Mucosa of descending colon (tissue), 3 donors: ENCODE measurements around the gene DBP. TPM values are rescaled to one million over a fixed set of nuclear protein-coding genes. Genes with fewer than 3 reads are reported as not detected.
"Not testable (repeated sequence)": the region's sequence is repeated elsewhere in the genome, so short reads cannot be mapped to it uniquely, and the experiment has no call there.

Source experiments
- ATAC-seq: fragments of 200-7000 bp; cut with Tn5 transposase; one replicate; pipeline ENCODE4 v1.9.1; 2020; ENCODE audit warnings: mild to moderate bottlenecking, moderate library complexity
- DNase-seq, 3 donors: peaks; one replicate each; pipeline ENCODE4 v3.0.0-alpha.2; 2020
- H3K36me3 ChIP-seq: fragments of 200-600 bp; one replicate; pipeline ENCODE4 v1.8.0; 2021; ENCODE audit warnings: low read depth, mild to moderate bottlenecking
- H3K4me1 ChIP-seq: fragments of 200-600 bp; one replicate; pipeline ENCODE4 v1.8.0; 2021; ENCODE audit warnings: low read depth, mild to moderate bottlenecking
- H3K4me3 ChIP-seq: fragments of 200-600 bp; one replicate; pipeline ENCODE4 v1.8.0; 2021; ENCODE audit warnings: mild to moderate bottlenecking
- H3K9me3 ChIP-seq: fragments of 200-600 bp; one replicate; pipeline ENCODE4 v1.8.0; 2021; ENCODE audit warnings: mild to moderate bottlenecking
- CTCF ChIP-seq: fragments of 200-600 bp; IDR thresholded peaks from one replicate; pipeline ENCODE4 v1.8.0; 2022; ENCODE audit warnings: antibody characterized with exemption, mild to moderate bottlenecking
- intact Hi-C, 2 donors: fragments of 100-400 bp; cut with DNase I in 1 of 2; cut with micrococcal nuclease in 1 of 2; formaldehyde crosslinking; loops; one replicate each; pipeline versions ENCODE4 v1.11.0 to v1.11.1; 2022; cut with DNase I, micrococcal nuclease
- total RNA-seq, 3 donors: library from RNA; stranded (reverse); fragmentation: NEBNext Ultra II Directional in 2 of 3; extraction: Animal tissue kit (Norgen Biotek cat#: 25700) in 2 of 3; gene quantifications; one replicate each; pipeline versions ENCODE4 v1.2.1 to v1.2.4, GENCODE V29; 2021 to 2023
- donor health status: DM: no; HTN: no; CAD: no; lungs with moderate emphysema.
- donor health status: DM: no; HTN: no; CAD: no.
- donor health status: DM: no; HTN: yes; CAD: no.

The DBP gene
- total RNA-seq, 3 donors from 2014 or later = 8.2 to 18.4 (median 11.1) TPM

GRCh38 chr19:48681127-48681470, 43.9 kb upstream of the DBP start:
- TF ChIP-seq CTCF = no peak
- intact Hi-C loops = no loop called here
- H3K9me3 ChIP-seq = no peaks in the 10 kb centered on the region
- peaks cover 19% of the 10 kb centered on the region for H3K4me1 ChIP-seq
- H3K4me3 ChIP-seq = no peak overlapping the region
- no peak for DNase-seq
- ATAC-seq = no peak
- H3K36me3 ChIP-seq = no peaks in the 10 kb centered on the region

- H3K9me3 ChIP-seq = no peaks in the 10 kb centered on the region
- no peak for ATAC-seq
- no peaks in the 10 kb centered on the region for H3K36me3 ChIP-seq
- peaks cover 22% of the 10 kb centered on the region for H3K4me1 ChIP-seq
- no peak for TF ChIP-seq CTCF
- no peak overlapping the region for H3K4me3 ChIP-seq
- no peak for DNase-seq
- intact Hi-C loops = no loop called here
Observed at GRCh38 chr19:48680436-48681126, 43.4 kb upstream of the DBP start.

- H3K4me1 ChIP-seq = peaks cover 26% of the 10 kb centered on the region
- H3K9me3 ChIP-seq, H3K4me3 ChIP-seq, intact Hi-C loops, DNase-seq, ATAC-seq, H3K36me3 ChIP-seq: not testable (repeated sequence)
Observed at GRCh38 chr19:48680006-48680405, 42.8 kb upstream of the DBP start.

- Histone ChIP-seq H3K4me3 (no peak overlapping the region), H3K4me1 (peaks cover 20% of the 10 kb centered on the region), H3K9me3 (no peaks in the 10 kb centered on the region), H3K36me3 (no peaks in the 10 kb centered on the region)
- DNase-seq = peak; percentile 64 to 68 (median 65)
- intact Hi-C loops = no loop called here
- TF ChIP-seq CTCF = no peak
- peak; percentile 81 for ATAC-seq
Observed at GRCh38 chr19:48678201-48678600, 41.0 kb upstream of the DBP start.

GRCh38 chr19:48676887-48677286, 39.7 kb upstream of the DBP start:
- no peak overlapping the region for H3K4me3 ChIP-seq
- ATAC-seq (peak; percentile 80), DNase-seq (peak; percentile 55 to 68 (median 59))
- intact Hi-C loops = no loop called here
- H3K9me3 ChIP-seq = no peaks in the 10 kb centered on the region
- H3K4me1 ChIP-seq = peaks cover 20% of the 10 kb centered on the region
- no peak for TF ChIP-seq CTCF
- no peaks in the 10 kb centered on the region for H3K36me3 ChIP-seq

- intact Hi-C loops = no loop called here
Observed at GRCh38 chr19:48676487-48676886, 39.3 kb upstream of the DBP start.

More at GRCh38 chr19:48676487-48676886, 39.3 kb upstream of the DBP start:
- Histone ChIP-seq H3K4me1 (peaks cover 20% of the 10 kb centered on the region), H3K9me3 (no peaks in the 10 kb centered on the region), H3K4me3 (no peak overlapping the region), H3K36me3 (no peaks in the 10 kb centered on the region)
- DNase-seq = peak in 1 of 3 donors; percentile 57
- no peak for ATAC-seq
- TF ChIP-seq CTCF = no peak
